Superior temporal gyrus (tissue), 1 donor: ENCODE data around the gene PTMA.
"Not testable (repeated sequence)": the region's sequence is repeated elsewhere in the genome, so short reads cannot be mapped to it uniquely, and the experiment has no call there.

ENCODE experiments used
- DNase-seq: peaks from one replicate; pipeline ENCODE4 v3.0.0-alpha.2; 2016; ENCODE audit errors: extremely low spot score

The PTMA gene

GRCh38 chr2:231716666-231717280 is 8.4 kb downstream of the PTMA start:
- DNase-seq = no peak

- no peak for DNase-seq
Observed at GRCh38 chr2:231717281-231718171, 9.2 kb downstream of the PTMA start.

GRCh38 chr2:231718799-231719198 is 10.5 kb downstream of the PTMA start:
- DNase-seq = no peak

GRCh38 chr2:231720292-231720986 is 12.1 kb downstream of the PTMA start:
- DNase-seq = no peak

GRCh38 chr2:231720987-231721966 is 13.0 kb downstream of the PTMA start:
- DNase-seq = no peak

- DNase-seq = no peak
Observed at GRCh38 chr2:231722721-231723307, 14.5 kb downstream of the PTMA start.

- DNase-seq = no peak
Observed at GRCh38 chr2:231725476-231725875, 17.2 kb downstream of the PTMA start.

- DNase-seq = no peak
Observed at GRCh38 chr2:231726276-231726675, 18.0 kb downstream of the PTMA start.

- DNase-seq = no peak
Observed at GRCh38 chr2:231727621-231728020, 19.3 kb downstream of the PTMA start.

- no peak for DNase-seq
Observed at GRCh38 chr2:231732604-231733003, 24.3 kb downstream of the PTMA start.

- no peak for DNase-seq
Observed at GRCh38 chr2:231737761-231738160, 29.4 kb downstream of the PTMA start.

GRCh38 chr2:231743376-231744116 is 35.2 kb downstream of the PTMA start:
- no peak for DNase-seq

- no peak for DNase-seq
Observed at GRCh38 chr2:231745303-231746038, 37.1 kb downstream of the PTMA start.

GRCh38 chr2:231748153-231748896 is 40.0 kb downstream of the PTMA start:
- not testable (repeated sequence) for DNase-seq

- not testable (repeated sequence) for DNase-seq
Observed at GRCh38 chr2:231749016-231749415, 40.7 kb downstream of the PTMA start.

- DNase-seq = no peak
Observed at GRCh38 chr2:231751042-231751815, 42.9 kb downstream of the PTMA start.

GRCh38 chr2:231752061-231752460 is 43.7 kb downstream of the PTMA start:
- DNase-seq = no peak

- no peak for DNase-seq
Observed at GRCh38 chr2:231761735-231762134, 53.4 kb downstream of the PTMA start.
